OCI-LY3 (cell line): ENCODE results near the gene TIMM22.
"Not testable (repeated sequence)": the region's sequence is repeated elsewhere in the genome, so short reads cannot be mapped to it uniquely, and the experiment has no call there.

Source experiments
- H2AFZ ChIP-seq: fragments of 200-600, 300-600 bp; shearing (Covaris generic); 2 replicates; pipeline ENCODE4 v1.6.0; 2014; ENCODE audit warnings: antibody characterized with exemption, low read depth, low read length
- H3K27ac ChIP-seq: fragments of 200-600, 300-600 bp; sonication (generic); 2 replicates; pipeline ENCODE4 v1.5.1; 2014; ENCODE audit warnings: mild to moderate bottlenecking, low read length, moderate library complexity, mixed read lengths
- H3K27me3 ChIP-seq: fragments of 200-600, 300-600 bp; sonication (generic); 2 replicates; pipeline ENCODE4 v1.6.1; 2014; ENCODE audit warnings: low read depth, low read length, mixed read lengths
- H3K36me3 ChIP-seq: fragments of 200-600, 300-600 bp; sonication (generic); replicated peaks from 2 replicates; pipeline ENCODE3; 2014; ENCODE audit warnings: low read depth, low read length, mixed read lengths
- H3K4me1 ChIP-seq: fragments of 300-600, 200-600 bp; sonication (generic); 2 replicates; pipeline ENCODE4 v1.6.1; 2014; ENCODE audit warnings: low read length, mixed read lengths
- H3K4me2 ChIP-seq: fragments of 200-600, 300-600 bp; sonication (generic); 2 replicates; pipeline ENCODE4 v1.6.1; 2014; ENCODE audit warnings: low read length, mixed read lengths
- H3K4me3 ChIP-seq: fragments of 300-600, 200-600 bp; sonication (generic); 2 replicates; pipeline ENCODE4 v1.5.1; 2014; ENCODE audit warnings: antibody characterized with exemption, mild to moderate bottlenecking, low read length, moderate library complexity
- H3K79me2 ChIP-seq: fragments of 300-600, 200-600 bp; shearing (Covaris generic); 2 replicates; pipeline ENCODE4 v1.6.1; 2014; ENCODE audit warnings: mild to moderate bottlenecking, low read length, mixed read lengths
- H3K9ac ChIP-seq: fragments of 300-600, 200-600 bp; shearing (Covaris generic); 2 replicates; pipeline ENCODE4 v1.6.0; 2014; ENCODE audit warnings: mild to moderate bottlenecking, low read length, moderate library complexity
- H3K9me3 ChIP-seq: fragments of 200-600, 300-600 bp; shearing (Covaris generic); 2 replicates; pipeline ENCODE4 v1.6.1; 2014; ENCODE audit warnings: low read length, mixed read lengths; ENCODE audit not compliant: insufficient read depth
- H4K20me1 ChIP-seq: fragments of 200-600, 300-600 bp; sonication (generic); 2 replicates; pipeline ENCODE4 v1.6.1; 2016; ENCODE audit warnings: low read length, mixed read lengths; ENCODE audit not compliant: insufficient read depth
- EZH2phosphoT487 ChIP-seq: fragments of 200-600 bp; shearing (Covaris generic); IDR thresholded peaks from 2 replicates; pipeline ENCODE4 v1.6.1; 2018; ENCODE audit warnings: antibody characterized with exemption, mixed run types, low read depth
- TF ChIP-seq, protein P1 (sequence below): fragments of 200-600, 300-600 bp; sonication (generic); IDR thresholded peaks from 2 replicates; pipeline ENCODE4 v1.5.1; 2014; ENCODE audit warnings: antibody characterized with exemption, low read length, low read depth

Gene TIMM22

DNA sequence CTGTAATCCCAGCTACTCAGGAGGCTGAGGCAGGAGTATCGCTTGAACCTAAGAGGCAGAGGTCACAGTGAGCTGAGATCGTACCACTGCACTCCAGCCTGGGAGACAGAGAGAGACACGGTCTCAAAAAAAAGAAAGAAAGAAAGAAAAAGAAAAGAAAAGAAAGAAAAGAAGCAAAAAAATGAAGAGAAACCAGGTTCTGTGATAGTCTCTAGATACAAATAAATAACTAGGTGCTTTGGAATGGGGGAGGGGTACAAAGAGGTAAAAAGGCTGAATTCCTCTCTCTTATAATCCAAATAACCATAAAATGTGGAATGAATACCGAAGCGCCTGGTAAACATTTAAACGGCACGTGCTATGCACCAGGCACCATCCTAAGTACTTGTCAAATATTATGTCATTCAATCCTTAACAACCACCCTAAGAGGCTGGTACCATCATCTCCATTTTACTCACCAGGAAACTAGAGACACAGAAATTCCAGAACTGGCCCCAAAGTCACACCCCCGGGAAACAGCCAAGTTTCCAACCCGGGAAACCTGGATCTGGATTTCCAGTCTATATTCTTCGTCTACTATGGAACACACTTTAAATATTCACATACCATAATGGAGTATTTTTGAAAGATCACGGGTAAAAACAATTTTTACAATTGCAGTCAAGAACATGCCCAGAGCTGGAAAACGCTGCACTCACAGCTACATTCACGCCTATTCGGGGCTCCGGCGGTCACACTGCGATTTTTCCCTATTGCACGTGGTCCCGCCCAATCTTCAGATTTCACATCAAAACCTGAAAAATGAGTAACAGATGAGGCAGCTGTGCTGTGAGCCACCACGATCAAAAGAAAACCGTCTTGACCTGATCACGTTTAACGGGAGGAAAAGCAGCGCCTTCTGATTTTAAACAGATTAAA is 27.9 kb upstream of the TIMM22 start:
- H3K27ac ChIP-seq: no peak overlapping the region
- no peaks in the 10 kb centered on the region for H3K9me3 ChIP-seq
- no peak overlapping the region for H3K4me3 ChIP-seq
- H3K4me2 ChIP-seq: no peak overlapping the region
- H3K9ac ChIP-seq: no peak overlapping the region
- TF ChIP-seq, protein P1, sequence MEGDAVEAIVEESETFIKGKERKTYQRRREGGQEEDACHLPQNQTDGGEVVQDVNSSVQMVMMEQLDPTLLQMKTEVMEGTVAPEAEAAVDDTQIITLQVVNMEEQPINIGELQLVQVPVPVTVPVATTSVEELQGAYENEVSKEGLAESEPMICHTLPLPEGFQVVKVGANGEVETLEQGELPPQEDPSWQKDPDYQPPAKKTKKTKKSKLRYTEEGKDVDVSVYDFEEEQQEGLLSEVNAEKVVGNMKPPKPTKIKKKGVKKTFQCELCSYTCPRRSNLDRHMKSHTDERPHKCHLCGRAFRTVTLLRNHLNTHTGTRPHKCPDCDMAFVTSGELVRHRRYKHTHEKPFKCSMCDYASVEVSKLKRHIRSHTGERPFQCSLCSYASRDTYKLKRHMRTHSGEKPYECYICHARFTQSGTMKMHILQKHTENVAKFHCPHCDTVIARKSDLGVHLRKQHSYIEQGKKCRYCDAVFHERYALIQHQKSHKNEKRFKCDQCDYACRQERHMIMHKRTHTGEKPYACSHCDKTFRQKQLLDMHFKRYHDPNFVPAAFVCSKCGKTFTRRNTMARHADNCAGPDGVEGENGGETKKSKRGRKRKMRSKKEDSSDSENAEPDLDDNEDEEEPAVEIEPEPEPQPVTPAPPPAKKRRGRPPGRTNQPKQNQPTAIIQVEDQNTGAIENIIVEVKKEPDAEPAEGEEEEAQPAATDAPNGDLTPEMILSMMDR: no peak
- no peak for TF ChIP-seq EZH2phosphoT487
- H3K27me3 ChIP-seq: no peaks in the 10 kb centered on the region
- H4K20me1 ChIP-seq: no peaks in the 10 kb centered on the region
- H3K4me1 ChIP-seq: no peaks in the 10 kb centered on the region
- no peak overlapping the region for H2AFZ ChIP-seq
- no peaks in the 10 kb centered on the region for H3K79me2 ChIP-seq
- H3K36me3 ChIP-seq: no peaks in the 10 kb centered on the region

DNA sequence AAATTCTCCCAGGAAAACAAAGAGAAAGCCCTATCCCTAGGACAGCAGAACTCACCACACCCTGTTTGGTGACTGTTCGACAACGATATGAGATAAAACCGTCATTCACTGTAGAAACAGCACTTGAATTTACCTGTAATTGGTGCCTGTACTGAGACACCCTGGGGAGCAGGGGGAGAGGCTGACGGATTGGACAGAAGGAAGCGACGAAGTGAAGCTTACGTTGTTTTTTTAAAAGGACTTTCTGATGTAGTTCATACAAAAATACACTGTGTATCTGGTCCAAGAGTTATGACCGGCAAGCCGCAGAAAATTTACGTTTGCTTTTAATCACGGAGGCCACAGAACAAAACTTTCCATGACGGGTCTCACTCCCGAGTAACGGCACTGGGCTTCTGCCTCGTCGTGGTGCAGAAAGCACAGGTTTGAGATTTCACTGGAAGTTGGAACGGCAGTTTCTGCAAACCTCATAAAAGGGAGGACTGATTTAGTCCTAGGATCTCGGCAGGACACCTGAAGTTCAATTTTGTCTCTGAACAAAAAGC is 27.0 kb upstream of the TIMM22 start:
- H3K4me3 ChIP-seq: no peak overlapping the region
- no peaks in the 10 kb centered on the region for H3K36me3 ChIP-seq
- no peak overlapping the region for H3K27ac ChIP-seq
- no peak overlapping the region for H2AFZ ChIP-seq
- no peak overlapping the region for H3K4me2 ChIP-seq
- no peaks in the 10 kb centered on the region for H3K9me3 ChIP-seq
- no peaks in the 10 kb centered on the region for H3K4me1 ChIP-seq
- H4K20me1 ChIP-seq: no peaks in the 10 kb centered on the region
- no peak overlapping the region for H3K9ac ChIP-seq
- TF ChIP-seq, protein P1: no peak
- no peak for TF ChIP-seq EZH2phosphoT487
- H3K27me3 ChIP-seq: no peaks in the 10 kb centered on the region
- no peaks in the 10 kb centered on the region for H3K79me2 ChIP-seq

DNA sequence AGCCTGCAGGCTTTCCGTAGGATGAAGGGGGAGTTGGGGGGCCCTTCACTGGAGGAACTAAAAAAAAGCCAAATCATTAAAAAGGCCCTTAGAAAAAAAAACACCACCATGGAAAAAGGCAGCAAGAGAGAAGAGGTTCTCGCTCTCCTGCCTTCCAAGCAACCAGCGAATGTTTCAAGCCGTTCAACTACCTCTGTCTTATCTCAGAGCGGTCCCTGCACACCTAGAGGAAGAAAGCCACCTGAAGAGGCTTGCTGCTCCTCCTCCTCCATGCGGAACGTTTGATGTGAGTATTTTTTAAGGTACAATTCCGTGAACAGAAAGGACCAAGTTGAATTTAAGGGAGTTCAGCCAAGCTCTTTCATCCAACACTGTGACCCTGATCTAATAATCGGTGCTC is 26.6 kb upstream of the TIMM22 start:
- no peak overlapping the region for H2AFZ ChIP-seq
- no peaks in the 10 kb centered on the region for H4K20me1 ChIP-seq
- H3K9me3 ChIP-seq: no peaks in the 10 kb centered on the region
- H3K79me2 ChIP-seq: no peaks in the 10 kb centered on the region
- TF ChIP-seq, protein P1: no peak
- TF ChIP-seq EZH2phosphoT487: no peak
- no peak overlapping the region for H3K4me2 ChIP-seq
- H3K4me3 ChIP-seq: no peak overlapping the region
- no peak overlapping the region for H3K9ac ChIP-seq
- H3K36me3 ChIP-seq: no peaks in the 10 kb centered on the region
- H3K4me1 ChIP-seq: no peaks in the 10 kb centered on the region
- H3K27ac ChIP-seq: no peak overlapping the region
- H3K27me3 ChIP-seq: no peaks in the 10 kb centered on the region

DNA sequence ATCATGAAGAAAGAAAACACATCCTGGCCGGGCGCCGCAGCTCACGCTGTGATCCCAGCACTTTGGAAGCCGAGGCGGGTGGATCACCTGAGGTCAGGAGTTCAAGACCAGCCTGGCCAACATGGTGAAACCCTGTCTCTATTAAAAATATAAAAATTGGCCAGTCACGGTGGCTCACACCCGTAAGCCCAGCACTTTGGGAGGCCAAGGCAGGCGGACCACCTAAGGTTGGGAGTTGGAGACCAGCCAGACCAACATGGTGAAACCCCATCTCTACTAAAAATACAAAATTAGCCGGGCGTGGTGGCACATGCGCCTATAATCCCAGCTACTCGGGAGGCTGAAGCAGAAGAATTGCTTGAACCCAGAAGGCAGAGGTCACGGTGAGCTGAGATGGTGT is 25.1 kb upstream of the TIMM22 start:
- not testable (repeated sequence) for H2AFZ ChIP-seq, H3K4me3 ChIP-seq, H3K9me3 ChIP-seq, H3K4me2 ChIP-seq, H3K27me3 ChIP-seq, H3K4me1 ChIP-seq, H3K27ac ChIP-seq, H3K36me3 ChIP-seq, H3K79me2 ChIP-seq, H4K20me1 ChIP-seq, H3K9ac ChIP-seq
